ENCODE measurements around the gene CTAGE1.
A peak's percentile ranks its signal among the peaks of the same experiment; 100 is the strongest.
"Not testable (repeated sequence)": the region's sequence is repeated elsewhere in the genome, so short reads cannot be mapped to it uniquely, and the experiment has no call there.

The CTAGE1 gene

DNA sequence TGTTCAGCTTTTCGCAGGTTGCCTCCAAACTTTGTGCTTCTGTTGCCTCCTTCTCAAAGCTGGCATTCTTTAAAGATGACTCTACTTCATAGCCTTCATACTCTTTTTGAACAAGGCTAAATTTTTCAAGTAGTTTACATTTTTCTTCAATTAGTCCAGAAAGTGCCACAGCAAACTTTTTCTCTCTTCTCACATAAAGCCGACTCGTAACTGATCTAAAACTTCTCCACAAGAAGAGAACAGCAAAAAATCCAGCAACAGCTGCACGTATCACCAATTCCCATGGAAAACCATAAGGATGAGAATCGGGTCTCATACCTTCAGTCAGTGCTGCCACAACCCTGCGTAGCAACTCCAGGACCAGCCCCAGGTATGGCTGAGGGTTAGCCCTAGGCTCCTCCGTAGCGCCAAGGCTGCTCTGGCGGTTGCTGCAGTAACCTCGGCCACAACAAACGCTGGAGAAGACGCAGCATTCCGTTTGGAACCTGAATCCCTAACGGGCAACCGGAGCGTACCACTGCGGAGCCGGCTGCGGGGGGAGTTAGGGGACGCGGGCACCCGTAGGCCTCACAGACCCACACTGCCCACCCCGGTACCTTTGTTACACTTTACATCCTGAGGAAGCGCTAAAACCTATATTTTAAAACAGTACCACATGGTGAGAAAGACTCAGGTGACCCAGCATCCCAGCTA lies at the start of gene CTAGE1:
TSS of gene CTAGE1 (minus strand) at position 420 of the 693 bp plus-strand sequence. CDS start at position 316, 104 bp downstream.
- no peak for DNase-seq

DNA sequence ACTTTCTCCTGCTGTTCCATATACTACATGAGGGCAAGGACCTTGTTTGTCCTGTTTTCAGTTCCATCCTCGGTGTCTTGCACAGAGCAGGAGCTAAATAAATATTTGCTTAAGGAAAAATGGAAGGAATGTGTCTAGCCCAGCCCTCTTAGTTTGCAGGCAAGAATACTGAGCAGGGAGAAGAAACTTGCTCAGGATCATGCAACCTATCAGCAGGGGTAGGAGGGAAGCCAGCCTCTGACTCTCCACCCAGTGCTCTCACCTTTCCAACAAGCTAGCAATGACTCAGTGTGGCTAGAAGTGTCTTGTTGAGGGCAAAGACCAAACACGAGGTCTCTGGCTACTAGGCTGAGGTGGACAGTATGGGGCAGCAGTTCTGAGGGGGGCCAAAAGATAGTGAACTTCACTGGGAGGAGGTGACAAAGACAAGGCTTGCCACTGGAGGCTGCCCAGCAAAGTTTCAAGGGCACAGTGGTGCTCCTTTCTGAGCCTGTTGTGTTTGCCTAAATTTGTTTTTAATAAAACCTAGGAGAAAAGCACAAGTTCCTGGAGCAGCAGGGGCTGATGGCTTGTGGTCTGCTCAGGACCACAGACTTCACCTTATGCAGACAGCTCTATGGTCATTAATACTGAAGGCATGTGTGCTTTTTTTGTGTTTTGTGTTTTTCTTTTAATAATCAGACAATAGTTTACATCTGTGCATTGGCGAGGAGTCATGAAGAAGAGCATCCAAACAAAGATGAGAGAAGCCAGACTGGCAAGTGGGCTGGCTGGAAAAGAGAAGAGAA lies 49.1 kb upstream of the CTAGE1 start:
- no peak for DNase-seq

- peak; percentile 24 to 51 for DNase-seq
These were observed 48.2 kb upstream of the CTAGE1 start for GRCh38 chr18:22465859-22466457.

DNA sequence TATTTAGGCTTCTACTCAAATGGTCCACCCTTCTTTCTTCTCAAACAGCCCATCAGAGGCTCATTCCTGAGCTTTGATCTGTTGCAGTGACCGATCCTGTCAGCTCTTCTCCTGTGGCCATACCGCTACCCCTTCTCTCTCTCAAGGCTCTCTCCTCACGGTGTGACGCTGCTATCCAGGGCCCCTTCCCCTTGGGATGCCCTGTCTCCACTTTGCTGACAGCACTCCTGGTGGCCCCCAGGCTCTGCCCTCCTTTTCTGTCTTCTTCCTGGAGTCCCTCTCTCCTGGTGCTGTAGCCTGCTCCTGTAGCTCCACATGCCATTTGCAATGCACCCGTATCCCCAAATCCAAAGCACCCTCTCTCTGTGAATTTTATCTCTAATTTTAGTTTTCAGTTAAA lies 45.4 kb upstream of the CTAGE1 start:
- DNase-seq, result no peak

DNA sequence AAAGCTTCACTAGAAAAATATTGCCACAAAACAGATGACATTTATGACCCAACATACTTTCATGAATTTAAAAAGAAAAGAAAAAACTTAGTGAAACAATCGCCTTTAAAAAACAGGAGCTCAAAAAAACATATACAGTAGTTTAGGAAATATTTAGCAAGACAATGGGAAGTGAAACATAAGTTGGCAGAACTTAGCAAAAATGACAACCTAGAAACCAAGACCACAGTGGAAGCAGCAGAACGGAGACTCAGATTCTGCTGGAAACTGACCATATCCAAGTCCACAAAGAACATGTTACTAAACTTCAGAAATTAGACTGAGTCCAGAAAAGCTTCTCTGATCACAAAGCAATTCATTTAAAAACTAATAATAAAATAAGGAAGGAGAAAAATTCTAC lies 41.8 kb upstream of the CTAGE1 start:
- no peak for DNase-seq

DNA sequence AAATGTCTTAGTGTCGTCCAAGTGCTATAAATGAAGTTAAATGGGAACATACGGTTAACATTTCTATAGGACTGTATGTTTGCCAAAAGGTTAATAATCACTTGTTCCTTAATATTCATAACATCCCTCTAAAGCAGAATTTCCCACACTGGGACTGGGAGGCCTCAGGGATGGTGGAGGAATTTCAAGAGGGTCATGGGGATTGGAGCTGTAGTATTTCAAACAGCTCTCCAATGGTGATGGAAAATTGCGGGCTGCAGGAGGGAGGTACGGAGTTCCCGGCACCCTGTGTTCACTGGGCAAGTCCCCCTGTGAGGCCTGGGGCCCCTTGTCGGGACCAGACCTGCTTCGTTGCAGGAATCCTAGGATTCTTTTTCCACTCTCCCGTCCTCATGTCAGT lies 39.8 kb upstream of the CTAGE1 start:
- no peak for DNase-seq

GRCh38 chr18:22456547-22456946 lies 38.8 kb upstream of the CTAGE1 start:
- no peak for DNase-seq

- DNase-seq, result no peak
These were observed 38.4 kb upstream of the CTAGE1 start for GRCh38 chr18:22456116-22456480.

DNA sequence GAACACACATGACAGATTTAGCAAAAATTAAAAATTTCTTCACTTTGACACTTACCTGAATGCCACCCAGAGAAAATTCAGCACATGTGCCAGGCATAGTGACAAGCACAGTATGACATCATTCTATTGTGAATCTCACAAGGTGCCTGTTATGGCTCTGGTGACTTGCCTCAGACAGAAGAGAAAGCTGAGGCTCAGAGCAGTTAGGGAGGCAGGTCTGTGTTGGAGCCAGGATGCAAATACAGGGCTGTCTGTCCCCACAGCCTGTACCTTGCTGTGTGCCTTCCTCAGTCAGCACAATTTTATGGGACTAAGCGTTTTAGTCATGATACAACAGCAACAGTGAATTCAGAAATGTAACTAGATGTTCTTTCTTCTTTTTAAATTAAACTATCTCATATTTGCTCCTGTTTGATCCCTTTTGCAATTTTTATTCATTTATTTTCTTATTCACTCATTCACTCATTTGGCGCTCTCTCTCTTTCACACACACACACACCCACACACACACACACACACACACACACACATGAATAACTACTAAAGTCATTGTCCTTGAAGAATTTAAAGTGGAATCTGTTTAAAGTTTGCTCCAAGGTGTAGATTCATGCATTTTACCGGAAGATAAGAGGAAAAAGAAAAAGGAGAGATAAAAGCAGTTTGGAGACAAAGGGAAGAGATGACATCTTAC lies 37.9 kb upstream of the CTAGE1 start:
- DNase-seq, result no peak

DNA sequence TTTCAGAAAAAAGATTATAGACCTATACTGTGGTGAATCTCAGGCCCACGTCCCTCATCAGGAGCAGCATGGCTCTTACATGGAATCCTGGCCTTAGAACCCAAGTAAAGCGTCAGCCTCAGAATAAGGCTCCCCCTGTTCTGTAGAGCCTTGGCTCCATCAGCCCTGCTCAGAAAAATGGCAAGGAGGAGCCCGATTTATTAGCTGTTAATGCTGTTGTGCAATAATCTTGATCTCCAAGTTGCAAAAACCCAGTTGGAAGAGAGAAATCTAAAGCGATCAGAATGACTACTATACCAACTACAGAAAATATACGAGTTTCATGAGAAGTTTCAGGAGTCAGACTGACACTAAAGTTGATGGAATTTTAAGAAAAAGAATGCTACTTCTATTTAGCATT lies 35.6 kb upstream of the CTAGE1 start:
- DNase-seq, result no peak

DNA sequence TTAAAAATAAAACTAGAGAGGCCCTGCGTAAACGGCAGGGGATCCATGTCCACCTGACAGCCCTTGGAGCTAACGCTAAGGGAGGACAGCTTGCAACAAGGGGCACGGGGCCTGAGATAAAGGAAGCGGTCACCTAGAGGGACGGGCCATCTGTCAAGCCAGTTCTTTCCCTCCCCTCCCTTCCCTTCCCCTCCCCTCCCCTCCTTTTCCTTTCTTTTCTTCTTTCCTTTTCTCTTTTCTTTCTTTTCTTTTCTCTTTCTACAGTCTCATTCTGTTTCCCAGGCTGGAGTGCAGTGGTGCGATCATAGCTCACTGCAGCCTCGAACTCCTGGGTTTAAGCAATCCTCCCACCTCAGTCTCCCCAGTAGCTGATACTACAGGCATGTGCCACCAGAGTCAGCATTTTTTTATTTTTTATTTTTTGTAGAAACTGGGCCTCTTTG lies 34.5 kb upstream of the CTAGE1 start:
- no peak for DNase-seq

DNA sequence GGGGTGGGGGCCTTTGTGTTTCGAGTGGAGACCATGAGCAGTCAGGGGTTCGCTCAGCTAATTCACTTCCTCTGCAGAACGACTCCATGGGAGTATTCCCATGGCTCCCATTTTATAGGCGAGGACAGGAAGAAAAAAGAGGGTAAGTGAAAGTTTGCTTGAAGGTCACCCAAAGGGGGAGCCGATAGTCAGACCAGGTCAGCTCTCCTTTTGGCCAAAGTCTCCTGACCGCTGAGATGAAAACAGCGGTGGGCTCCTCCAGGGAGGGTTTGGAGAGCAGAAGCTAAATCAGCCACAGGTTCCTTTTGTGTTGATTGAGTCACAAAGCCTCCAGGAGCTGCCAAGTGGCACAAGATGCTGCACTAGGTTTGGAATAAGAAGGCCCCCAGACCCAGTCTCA lies 34.1 kb upstream of the CTAGE1 start:
- no peak for DNase-seq

DNA sequence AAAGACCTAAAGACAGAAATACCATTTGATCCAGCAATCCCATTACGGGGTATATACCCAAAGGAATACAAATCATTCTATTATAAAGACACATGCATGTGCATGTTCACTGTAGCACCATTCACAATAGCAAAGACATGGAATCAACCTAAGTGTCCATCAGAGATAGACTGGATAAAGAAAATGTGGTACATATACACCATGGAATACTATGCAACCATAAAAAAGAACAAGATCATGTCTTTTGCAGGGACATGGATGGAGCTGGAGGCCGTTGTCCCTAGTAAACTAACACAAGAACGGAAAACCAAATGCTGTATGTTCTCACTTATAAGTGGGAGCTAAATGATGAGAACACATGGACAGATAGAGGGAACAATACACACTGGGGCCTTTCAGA lies 33.1 kb upstream of the CTAGE1 start:
- not testable (repeated sequence) for DNase-seq

GRCh38 chr18:22450318-22450717 lies 32.6 kb upstream of the CTAGE1 start:
- DNase-seq, result not testable (repeated sequence)

DNA sequence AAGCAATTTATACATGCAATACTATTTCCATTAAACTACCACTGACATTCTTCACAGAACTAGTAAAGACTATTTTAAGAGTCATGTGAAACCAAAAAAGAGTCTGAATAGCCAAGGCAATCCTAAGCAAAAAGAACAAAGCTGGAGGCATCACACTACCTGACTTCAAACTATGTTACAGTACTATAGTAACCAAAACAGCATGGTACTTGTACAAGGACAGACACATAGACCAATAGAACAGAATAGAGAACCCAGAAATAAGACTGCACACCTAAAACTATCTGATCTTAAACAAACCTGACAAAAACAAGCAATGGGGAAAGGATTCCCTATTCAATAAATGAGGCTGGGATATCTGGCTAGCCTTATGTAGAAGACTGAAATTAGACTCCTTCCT lies 32.0 kb upstream of the CTAGE1 start:
- not testable (repeated sequence) for DNase-seq

GRCh38 chr18:22448238-22448637 lies 30.5 kb upstream of the CTAGE1 start:
- DNase-seq, result no peak

DNA sequence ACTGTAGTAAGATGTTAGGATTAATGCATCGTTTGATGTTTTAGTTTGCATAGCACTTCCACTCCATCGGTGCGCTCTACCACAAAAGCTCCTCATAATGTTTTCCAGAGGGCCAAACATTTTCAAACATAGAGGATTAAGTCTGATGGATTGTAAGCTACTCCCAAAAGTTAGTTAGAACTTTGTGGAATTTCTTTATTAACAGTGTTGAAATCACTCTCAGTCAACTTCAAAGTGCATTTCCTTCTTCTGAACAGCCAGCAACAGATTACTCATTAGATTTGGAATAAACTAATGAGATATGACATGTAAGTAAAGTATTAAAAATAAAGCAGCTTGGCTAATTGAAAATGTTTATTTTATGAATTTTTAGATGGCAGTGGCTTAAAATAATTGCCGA lies 30.1 kb upstream of the CTAGE1 start:
- no peak for DNase-seq

DNA sequence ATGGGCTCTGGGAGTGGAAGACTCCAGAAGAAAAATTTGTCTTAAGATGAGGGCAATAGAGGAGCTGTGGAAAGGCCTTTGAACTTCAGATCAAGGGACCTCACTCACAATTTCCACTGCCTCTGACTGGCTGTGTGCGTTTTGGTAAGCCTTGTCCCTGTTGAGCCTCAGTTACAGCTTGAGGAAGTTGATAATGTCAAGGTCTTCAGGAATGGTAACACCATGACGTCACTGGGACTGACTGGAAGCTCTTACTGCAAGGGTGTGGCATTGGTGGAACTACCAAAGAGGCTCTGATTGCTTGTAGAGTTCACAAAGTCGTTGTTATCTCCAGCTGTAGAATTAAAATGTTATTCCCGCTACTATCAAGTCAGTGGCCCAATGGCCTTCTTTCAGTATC lies 29.2 kb upstream of the CTAGE1 start:
- no peak for DNase-seq

- no peak for DNase-seq
These were observed 28.6 kb upstream of the CTAGE1 start for GRCh38 chr18:22446325-22446724.

GRCh38 chr18:22441638-22442037 lies 23.9 kb upstream of the CTAGE1 start:
- no peak for DNase-seq

DNA sequence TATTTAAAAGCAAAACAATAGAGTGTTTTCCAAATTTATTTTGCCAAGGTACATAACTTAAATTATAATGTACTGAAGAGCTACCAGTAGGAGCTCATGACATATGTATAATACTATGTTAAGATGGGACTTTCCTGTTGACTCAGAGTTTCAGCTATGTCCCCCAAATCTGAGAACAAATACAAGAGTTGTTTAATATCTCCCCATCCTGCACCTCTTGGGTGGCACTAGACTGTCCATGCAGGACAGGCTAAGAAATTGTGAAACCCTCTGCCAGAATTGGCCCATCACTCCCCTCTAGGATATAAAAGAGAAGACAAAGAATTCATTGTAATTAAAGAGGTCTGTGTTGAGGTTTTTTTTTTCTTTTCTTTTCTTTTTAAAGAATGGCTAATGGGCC lies 21.7 kb upstream of the CTAGE1 start:
- no peak for DNase-seq

GRCh38 chr18:22436136-22436535 lies 18.4 kb upstream of the CTAGE1 start:
- no peak for DNase-seq

GRCh38 chr18:22434973-22435608 lies 17.4 kb upstream of the CTAGE1 start:
- no peak for DNase-seq
